Effector memory CD4-positive, alpha-beta T cell (primary cell): ENCODE measurements around the gene GPATCH2L.
A peak's percentile ranks its signal among the peaks of the same experiment; 100 is the strongest.

ENCODE experiments used
- DNase-seq, 3 donors: peaks; one replicate each; pipeline ENCODE4 v3.0.0-alpha.2; 2020
- H3K27ac ChIP-seq: 2 replicates; pipeline ENCODE4 v1.7.0; 2013; ENCODE audit warnings: mild to moderate bottlenecking, low read length, moderate library complexity; ENCODE audit not compliant: insufficient read depth, poor library complexity, severe bottlenecking
- H3K27me3 ChIP-seq: replicated peaks from 2 replicates; pipeline ENCODE4 v1.7.0; 2013; ENCODE audit warnings: mild to moderate bottlenecking, low read length; ENCODE audit not compliant: insufficient read depth, control insufficient read depth, poor library complexity, severe bottlenecking
- H3K36me3 ChIP-seq: 2 replicates; pipeline ENCODE4 v1.7.0; 2013; ENCODE audit warnings: mild to moderate bottlenecking, low read length, moderate library complexity; ENCODE audit not compliant: control insufficient read depth, insufficient read depth
- H3K4me1 ChIP-seq: 2 replicates; pipeline ENCODE4 v1.7.0; 2013; ENCODE audit warnings: low read length, mild to moderate bottlenecking; ENCODE audit not compliant: control insufficient read depth, insufficient read depth, poor library complexity, severe bottlenecking
- H3K4me3 ChIP-seq: 2 replicates; pipeline ENCODE4 v1.7.0; 2013; ENCODE audit warnings: low read length, low read depth, mild to moderate bottlenecking; ENCODE audit not compliant: insufficient read depth, poor library complexity, severe bottlenecking
- H3K9me3 ChIP-seq: 2 replicates; pipeline ENCODE4 v1.7.0; 2013; ENCODE audit warnings: mild to moderate bottlenecking, low read length, moderate library complexity; ENCODE audit not compliant: control insufficient read depth
- total RNA-seq, 3 donors: gene quantifications; one replicate each; lab custom pipeline; 2026; lab: John Stamatoyannopoulos, UW

The GPATCH2L gene
- total RNA-seq = 123 to 194 (median 128) reads per million in 3 donors

- Histone ChIP-seq H3K36me3 (peaks cover 10% of the 10 kb centered on the region), H3K4me1 (peaks cover 20% of the 10 kb centered on the region), H3K9me3 (no peaks in the 10 kb centered on the region), H3K4me3 (peak within 1 kb of the TSS; percentile 87), H3K27ac (peak within 1 kb of the TSS; percentile 97), H3K27me3 (no peaks in the 10 kb centered on the region)
- peak; percentile 95 to 96 (median 95) for DNase-seq
These were observed at the start of gene GPATCH2L for GRCh38 chr14:76151398-76152332. GPATCH2L (plus strand) TSS chr14:76151922; CDS start chr14:76154364, 2,442 bp downstream.

GRCh38 chr14:76104802-76105355 lies 46.8 kb upstream of the GPATCH2L start:
- H3K27me3 ChIP-seq = no peaks in the 10 kb centered on the region

GRCh38 chr14:76106188-76106587 lies 45.5 kb upstream of the GPATCH2L start:
- no peaks in the 10 kb centered on the region for H3K27me3 ChIP-seq
- H3K4me3 ChIP-seq = no peak overlapping the region
- H3K9me3 ChIP-seq = no peaks in the 10 kb centered on the region
- no peaks in the 10 kb centered on the region for H3K4me1 ChIP-seq
- no peak for DNase-seq
- no peaks in the 10 kb centered on the region for H3K36me3 ChIP-seq
- no peak overlapping the region for H3K27ac ChIP-seq

More at GRCh38 chr14:76104802-76105355, 46.8 kb upstream of the GPATCH2L start:
- H3K9me3 ChIP-seq = no peaks in the 10 kb centered on the region
- H3K27ac ChIP-seq = no peak overlapping the region
- no peak for DNase-seq
- H3K4me1 ChIP-seq = no peaks in the 10 kb centered on the region
- no peaks in the 10 kb centered on the region for H3K36me3 ChIP-seq
- H3K4me3 ChIP-seq = no peak overlapping the region

GRCh38 chr14:76109087-76109880 lies 42.4 kb upstream of the GPATCH2L start:
- H3K27ac ChIP-seq = no peak overlapping the region
- H3K4me3 ChIP-seq = no peak overlapping the region
- H3K27me3 ChIP-seq = no peaks in the 10 kb centered on the region
- H3K9me3 ChIP-seq = no peaks in the 10 kb centered on the region
- no peaks in the 10 kb centered on the region for H3K36me3 ChIP-seq
- no peaks in the 10 kb centered on the region for H3K4me1 ChIP-seq
- no peak for DNase-seq

- Histone ChIP-seq H3K4me3 (no peak overlapping the region), H3K36me3 (no peaks in the 10 kb centered on the region), H3K27ac (no peak overlapping the region), H3K9me3 (no peaks in the 10 kb centered on the region), H3K4me1 (no peaks in the 10 kb centered on the region), H3K27me3 (no peaks in the 10 kb centered on the region)
- no peak for DNase-seq
These were observed 38.7 kb upstream of the GPATCH2L start for GRCh38 chr14:76112889-76113624.

- Histone ChIP-seq H3K4me3 (no peak overlapping the region), H3K27me3 (no peaks in the 10 kb centered on the region), H3K36me3 (no peaks in the 10 kb centered on the region), H3K4me1 (no peaks in the 10 kb centered on the region), H3K9me3 (no peaks in the 10 kb centered on the region), H3K27ac (no peak overlapping the region)
- DNase-seq = no peak
These were observed 38.0 kb upstream of the GPATCH2L start for GRCh38 chr14:76113691-76114090.

GRCh38 chr14:76115010-76115422 lies 36.7 kb upstream of the GPATCH2L start:
- Histone ChIP-seq H3K4me3 (no peak overlapping the region), H3K27me3 (no peaks in the 10 kb centered on the region), H3K4me1 (no peaks in the 10 kb centered on the region), H3K36me3 (no peaks in the 10 kb centered on the region), H3K27ac (no peak overlapping the region), H3K9me3 (no peaks in the 10 kb centered on the region)
- no peak for DNase-seq

GRCh38 chr14:76117789-76118484 lies 33.8 kb upstream of the GPATCH2L start:
- Histone ChIP-seq H3K4me1 (no peaks in the 10 kb centered on the region), H3K27ac (no peak overlapping the region), H3K27me3 (no peaks in the 10 kb centered on the region), H3K36me3 (no peaks in the 10 kb centered on the region), H3K4me3 (no peak overlapping the region), H3K9me3 (no peaks in the 10 kb centered on the region)
- no peak for DNase-seq

- H3K27me3 ChIP-seq = no peaks in the 10 kb centered on the region
- H3K9me3 ChIP-seq = no peaks in the 10 kb centered on the region
- no peak overlapping the region for H3K27ac ChIP-seq
- no peak overlapping the region for H3K4me3 ChIP-seq
- H3K36me3 ChIP-seq = no peaks in the 10 kb centered on the region
- no peaks in the 10 kb centered on the region for H3K4me1 ChIP-seq
- no peak for DNase-seq
These were observed 33.1 kb upstream of the GPATCH2L start for GRCh38 chr14:76118594-76118993.
